ENCODE results near the gene RNF214.
A peak's percentile ranks its signal among the peaks of the same experiment; 100 is the strongest.

Gene RNF214

DNA sequence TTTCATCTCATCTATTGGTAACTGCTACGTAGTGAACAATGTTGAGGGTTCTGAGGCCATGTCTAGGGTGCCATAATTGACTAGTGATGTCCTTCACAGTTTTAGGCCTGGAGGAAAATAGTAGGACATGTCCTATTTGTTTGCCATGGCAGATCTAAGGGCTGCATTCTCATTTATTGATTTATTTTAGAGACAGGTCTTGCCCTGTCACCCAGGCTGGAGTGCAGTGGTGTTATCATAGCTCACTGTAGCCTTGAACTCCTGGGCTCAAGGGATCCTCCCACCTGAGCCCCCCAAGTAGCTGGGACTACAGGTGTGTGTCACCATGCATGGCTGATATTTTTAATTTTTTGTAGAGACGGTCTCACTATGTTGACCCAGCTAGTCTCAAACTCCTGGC lies 100.4 kb downstream of the RNF214 start:
- Mint-ChIP-seq H3K4me1 (peaks cover 10 to 14% of the 10 kb centered on the region in 2 donors), H3K36me3 (peaks cover 30 to 44% of the 10 kb centered on the region in 2 donors), H3K27ac (no peak overlapping the region), H3K9me3 (no peaks in the 10 kb centered on the region), H3K4me3 (no peak overlapping the region), H3K27me3 (no peaks in the 10 kb centered on the region)
- ATAC-seq (replicated peaks) = no peak
- DNase-seq = no peak

DNA sequence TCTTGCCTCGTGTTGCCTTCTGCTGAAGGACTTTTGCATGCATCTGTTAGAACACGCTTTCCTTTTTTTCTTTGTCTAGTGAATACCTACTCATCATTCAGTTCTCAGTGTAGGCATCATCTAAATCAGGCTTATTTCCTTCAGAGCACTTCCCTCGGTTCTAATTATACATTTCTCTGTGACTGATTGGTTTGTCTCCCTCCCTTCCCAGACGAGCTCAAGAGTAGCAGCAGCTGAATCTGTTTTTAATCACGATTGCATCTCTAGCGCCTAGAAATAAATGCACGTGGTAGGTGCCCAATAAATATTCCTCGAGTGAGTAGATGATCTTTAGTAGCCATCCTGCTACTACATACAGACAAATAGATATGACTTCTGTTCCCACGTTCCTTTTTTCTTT lies 101.4 kb downstream of the RNF214 start:
- Mint-ChIP-seq H3K4me1 (peaks cover 16 to 17% of the 10 kb centered on the region in 2 donors), H3K36me3 (peaks cover 40 to 55% of the 10 kb centered on the region in 2 donors), H3K27ac (peak overlapping the region; percentile 1), H3K9me3 (no peaks in the 10 kb centered on the region), H3K27me3 (no peaks in the 10 kb centered on the region), H3K4me3 (no peak overlapping the region)
- DNase-seq (no peak), ATAC-seq (replicated peaks) (no peak)

DNA sequence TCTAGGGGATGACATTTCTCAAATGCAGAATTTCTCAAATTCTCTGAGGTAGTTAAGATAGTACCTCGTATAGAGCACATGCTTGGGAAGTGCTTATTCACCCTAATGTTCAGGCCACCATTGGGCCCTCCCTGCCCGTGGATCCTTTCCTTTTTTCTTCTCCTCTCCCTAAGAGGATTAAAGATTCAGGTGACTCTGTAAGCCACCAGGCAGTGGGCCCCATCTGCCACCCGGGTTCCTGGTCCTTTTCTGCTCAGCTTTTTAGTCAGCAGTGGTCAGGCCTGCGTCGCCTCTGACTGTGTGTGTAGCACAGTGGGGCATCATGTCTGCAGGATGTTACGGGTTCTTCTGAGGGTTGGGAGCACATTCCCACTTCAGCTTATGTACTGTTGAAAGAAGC lies 102.4 kb downstream of the RNF214 start:
- DNase-seq = no peak
- peaks cover 44 to 59% of the 10 kb centered on the region in 2 donors for H3K36me3 Mint-ChIP-seq
- no peaks in the 10 kb centered on the region for H3K27me3 Mint-ChIP-seq
- H3K4me1 Mint-ChIP-seq = peaks cover 15 to 16% of the 10 kb centered on the region in 2 donors
- no peak overlapping the region for H3K4me3 Mint-ChIP-seq
- H3K27ac Mint-ChIP-seq = no peak overlapping the region
- no peaks in the 10 kb centered on the region for H3K9me3 Mint-ChIP-seq
- no peak for ATAC-seq (replicated peaks)

DNA sequence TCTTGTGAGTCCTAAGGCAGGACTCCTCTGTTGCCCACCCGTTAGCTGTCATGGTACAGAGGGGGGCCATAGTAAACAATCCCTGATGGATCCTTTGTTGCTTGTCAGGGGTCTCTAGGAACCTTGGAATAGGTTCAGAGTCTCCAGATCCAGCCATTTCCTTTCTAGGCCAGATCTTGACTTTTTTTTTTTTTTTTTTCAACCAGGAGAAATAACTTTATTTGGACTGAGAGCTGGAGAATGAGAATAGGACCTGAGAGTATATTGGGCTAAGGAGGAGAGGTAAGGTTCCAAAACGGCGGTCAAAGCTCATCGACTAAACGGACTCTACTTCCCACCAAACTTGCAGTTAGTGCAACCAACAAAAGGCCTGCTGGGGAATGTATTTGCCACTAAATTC lies 102.9 kb downstream of the RNF214 start:
- DNase-seq (no peak), ATAC-seq (replicated peaks) (no peak)
- Mint-ChIP-seq H3K27ac (no peak overlapping the region), H3K4me3 (no peak overlapping the region), H3K36me3 (peaks cover 48 to 61% of the 10 kb centered on the region in 2 donors), H3K4me1 (peaks cover 10 to 12% of the 10 kb centered on the region in 2 donors), H3K9me3 (no peaks in the 10 kb centered on the region), H3K27me3 (no peaks in the 10 kb centered on the region)

Data from stimulated activated naive B cell treated with anti-CD40 and anti-IgM and Interleukin-4, amounts not matched to agents 10 μg/mL and 1 μg/mL and 100 μg/mL, for 72 hours (primary cell).